Endothelial cell of umbilical vein (primary cell): Measurements from ENCODE around the gene MRPL55.
A peak's percentile ranks its signal among the peaks of the same experiment; 100 is the strongest.

Source experiments
- CTCF ChIP-seq, 2 donors: IDR thresholded peaks; 1 replicate in 1 of 2; 2 replicates in 1 of 2; pipeline ENCODE4 v1.5.1; 2011; ENCODE audit warnings: low read length in 2 of 2, mild to moderate bottlenecking in 2 of 2, moderate library complexity in 2 of 2, control low read depth in 1 of 2, inconsistent platforms in 1 of 2, low read depth in 1 of 2; ENCODE audit not compliant: insufficient read depth in 1 of 2; ENCODE audit errors: extremely low read depth in 1 of 2
- EZH2 ChIP-seq: IDR thresholded peaks from 2 replicates; pipeline ENCODE4 v1.6.1; 2012; ENCODE audit warnings: borderline replicate concordance, low read depth, mild to moderate bottlenecking, moderate library complexity, low read length, inconsistent platforms; ENCODE audit not compliant: severe bottlenecking
- GATA2 ChIP-seq: IDR thresholded peaks from 2 replicates; pipeline ENCODE4 v1.7.0; 2011; ENCODE audit warnings: low read depth, mild to moderate bottlenecking, moderate library complexity, mixed read lengths, low read length; ENCODE audit not compliant: insufficient read length, insufficient read depth
- MAX ChIP-seq: IDR thresholded peaks from 2 replicates; pipeline ENCODE4 v1.6.1; 2011; ENCODE audit not compliant: insufficient read depth, insufficient read length
- MYC ChIP-seq: IDR thresholded peaks from one replicate; pipeline ENCODE4 v1.6.1; 2011; ENCODE audit warnings: mild to moderate bottlenecking, low read depth, low read length
- POLR2A ChIP-seq: IDR thresholded peaks from 2 replicates; pipeline ENCODE4 v1.6.1; 2012; ENCODE audit warnings: low read depth, mild to moderate bottlenecking, control low read depth, low read length
- POLR2AphosphoS5 ChIP-seq: IDR thresholded peaks from 2 replicates; pipeline ENCODE4 v1.6.1; 2012; ENCODE audit warnings: low read depth, mild to moderate bottlenecking, control low read depth, low read length, moderate library complexity; ENCODE audit not compliant: insufficient read depth

- TF ChIP-seq POLR2AphosphoS5 (peak; percentile 78), CTCF (IDR thresholded peaks at IDR 0.05; ENCODE audit: extremely low read depth in 1 of 2, insufficient read depth in 1 of 2, low read depth in 1 of 2, low read length in 2 of 2) (no peak), EZH2 (no peak), POLR2A (peak; percentile 82), GATA2 (no peak), MAX (no peak), MYC (peak; percentile 55)
Observed at GRCh38 chr1:228109073-228109961, at the start of gene MRPL55.
